Measurements from ENCODE around the gene MRPS17.

DNA sequence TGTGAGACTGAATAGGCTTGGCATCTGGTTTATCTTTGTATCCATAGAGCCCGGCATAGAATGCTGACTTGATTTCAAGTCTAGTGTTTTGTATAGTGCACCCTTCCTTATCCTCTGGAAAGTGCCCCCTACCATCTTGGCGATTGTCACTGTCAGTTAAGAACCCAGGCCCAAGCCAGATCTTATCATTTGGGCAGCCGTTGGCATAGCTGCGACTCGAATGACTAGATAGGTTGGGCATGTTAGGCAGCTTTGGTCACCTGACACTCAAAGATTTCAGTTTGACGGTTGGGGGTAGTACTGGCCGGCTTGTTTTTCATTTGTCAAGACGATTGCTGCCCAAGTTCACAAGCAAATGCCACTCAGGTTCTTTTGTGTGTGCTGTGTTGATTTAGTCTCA, 19.3 kb downstream of the MRPS17 start:
- TF ChIP-seq POLR2A (IDR thresholded peaks at IDR 0.05; ENCODE audit: low read depth, low read length) (no peak), POLR2AphosphoS5 (IDR thresholded peaks at IDR 0.05; ENCODE audit: low read depth, low read length) (no peak), TAF1 (IDR thresholded peaks at IDR 0.05; ENCODE audit: borderline replicate concordance, low read depth, low read length) (no peak)

Data from GM12892 (cell line).